ENCODE measurements around the gene SERPINB7. TPM values are rescaled to one million over a fixed set of nuclear protein-coding genes. Genes with fewer than 3 reads are reported as not detected.

The SERPINB7 gene
- total and polyA plus RNA-seq, 2 of the 8 experiments (the other 6 are each of a cell fraction or from before 2014, with no cell fraction given) = not detected

DNA sequence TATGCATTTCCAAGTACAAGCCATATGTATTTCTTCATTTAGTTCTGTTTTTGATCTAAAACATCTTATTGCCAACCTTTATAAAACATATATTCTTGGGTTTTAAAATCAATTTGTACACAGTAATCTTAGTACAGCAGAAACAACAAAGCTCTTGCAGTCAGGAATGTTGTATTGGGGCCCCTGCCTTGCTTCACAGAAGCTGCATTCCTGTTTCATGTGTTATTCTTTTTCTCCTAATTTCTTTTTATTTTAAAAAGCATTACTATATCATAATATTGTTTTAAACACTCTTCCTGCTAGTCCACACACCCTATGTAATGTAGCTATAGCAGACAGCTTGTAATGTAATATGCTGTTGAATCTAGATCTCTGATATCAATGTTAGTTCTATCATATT is 24.0 kb downstream of the SERPINB7 start:
- POLR2A ChIA-PET (ENCODE audit: partially characterized antibody) = no interaction called here
- H3K36me3 ChIP-seq (ENCODE audit: control insufficient read depth in 2 of 4, insufficient read depth in 4 of 4, low read length in 3 of 4) = no peaks in the 10 kb centered on the region
- H2AFZ ChIP-seq (ENCODE audit: low read length) = no peak overlapping the region
- CTCF ChIA-PET (ENCODE audit: partially characterized antibody) = interaction anchor here (0.8 to 1.6 kb wide), 3 partner anchors 24 to 221 kb away, joined by 4 to 7 read pairs (median 5); no protein-coding TSS in a partner anchor
- no peak for FAIRE-seq
- H3K27me3 ChIP-seq (replicated peaks in 1 of 4; ENCODE audit: control insufficient read depth in 3 of 4, extremely low read depth in 1 of 4, insufficient read depth in 3 of 4, low read length in 3 of 4) = no peaks in the 10 kb centered on the region
- H2AK5ac ChIP-seq (ENCODE audit: low read depth, low read length) = no peak overlapping the region
- no peak overlapping the region for H3K14ac ChIP-seq (ENCODE audit: insufficient read length)
- no peaks in the 10 kb centered on the region for H3K9me3 ChIP-seq (ENCODE audit: insufficient read depth in 2 of 2, low read depth in 1 of 2, low read length in 1 of 2)
- H3K79me1 ChIP-seq (ENCODE audit: low read depth, low read length) = no peaks in the 10 kb centered on the region
- H3K4me2 ChIP-seq (ENCODE audit: insufficient read depth in 1 of 2, low read depth in 2 of 2, low read length in 2 of 2) = no peak overlapping the region
- H3K56ac ChIP-seq (replicated peaks; ENCODE audit: insufficient read length, low read depth, low read length) = no peak overlapping the region
- H3K23ac ChIP-seq (ENCODE audit: insufficient read length) = no peak overlapping the region
- no peaks in the 10 kb centered on the region for H3K23me2 ChIP-seq (ENCODE audit: low read depth, low read length)
- no peak overlapping the region for H3K4ac ChIP-seq (replicated peaks; ENCODE audit: insufficient read length, low read depth, low read length)
- H2BK20ac ChIP-seq (ENCODE audit: low read length) = no peak overlapping the region
- H3K79me2 ChIP-seq (ENCODE audit: control insufficient read depth in 1 of 2, insufficient read depth in 2 of 2, low read length in 2 of 2) = no peaks in the 10 kb centered on the region
- H4K91ac ChIP-seq (replicated peaks; ENCODE audit: insufficient read length, low read length) = no peak overlapping the region
- no peaks in the 10 kb centered on the region for H3K4me1 ChIP-seq (replicated peaks in 1 of 4; ENCODE audit: control insufficient read depth in 3 of 4, insufficient read depth in 4 of 4, low read length in 3 of 4)
- no peak overlapping the region for H2BK12ac ChIP-seq (ENCODE audit: low read depth, low read length)
- TF ChIP-seq KDM1A (IDR thresholded peaks at IDR 0.05; ENCODE audit: borderline replicate concordance, low read length) = no peak
- no peak for TF ChIP-seq SP1 (IDR thresholded peaks at IDR 0.05; ENCODE audit: low read depth, low read length)
- TF ChIP-seq SAP30 (IDR thresholded peaks at IDR 0.05; ENCODE audit: insufficient read depth, insufficient replicate concordance, low read length) = no peak
- no peak for TF ChIP-seq NANOG (IDR thresholded peaks at IDR 0.05; ENCODE audit: insufficient read depth, low read depth, low read length, poor library complexity, severe bottlenecking)
- no peak for TF ChIP-seq TAF7 (optimal IDR thresholded peaks at IDR 0.05; ENCODE audit: borderline replicate concordance, low read depth, low read length)
- H4K5ac ChIP-seq (ENCODE audit: insufficient read length, low read depth, low read length) = no peak overlapping the region
- no peak overlapping the region for H2BK120ac ChIP-seq (replicated peaks; ENCODE audit: low read depth, low read length)
- H3K9ac ChIP-seq (replicated peaks in 1 of 4; ENCODE audit: extremely low read depth in 1 of 4, low read depth in 3 of 4, low read length in 3 of 4) = no peak overlapping the region
- no peak overlapping the region for H2BK15ac ChIP-seq (ENCODE audit: low read length)
- no peak overlapping the region for H3K27ac ChIP-seq (ENCODE audit: low read depth, low read length)
- H2BK5ac ChIP-seq (ENCODE audit: low read depth, low read length) = no peak overlapping the region
- H3K4me3 ChIP-seq (ENCODE audit: extremely low read depth in 1 of 4, insufficient read depth in 2 of 4, low read depth in 3 of 4, low read length in 4 of 4) = no peak overlapping the region
- no peak overlapping the region for H3K18ac ChIP-seq (ENCODE audit: extremely low read depth, low read length)
- no peaks in the 10 kb centered on the region for H4K20me1 ChIP-seq (replicated peaks in 1 of 2; ENCODE audit: control insufficient read depth in 1 of 2, insufficient read depth in 2 of 2, low read length in 2 of 2)
- no peak for DNase-seq (ENCODE audit: low read depth in 1 of 2, low spot score in 2 of 2)
- H4K8ac ChIP-seq (ENCODE audit: extremely low read depth, insufficient read depth, low read length) = no peak overlapping the region

Data from H1 (cell line).